NCI-H1105 treated with DMSO at 0.1 percent for 48 hours (cell line): ENCODE data around the gene SLC66A3.

Source experiments
- DNase-seq: peaks from one replicate; lab custom pipeline; 2025; lab: John Stamatoyannopoulos, UW

SLC66A3 gene

GRCh38 chr2:11134349-11134748 lies 20.9 kb upstream of the SLC66A3 start:
- DNase-seq = no peak

- DNase-seq = no peak
These were observed 14.8 kb upstream of the SLC66A3 start for GRCh38 chr2:11140492-11140891.

GRCh38 chr2:11141319-11141718 lies 13.9 kb upstream of the SLC66A3 start:
- DNase-seq = no peak

GRCh38 chr2:11142330-11142729 lies 12.9 kb upstream of the SLC66A3 start:
- DNase-seq = no peak

GRCh38 chr2:11142987-11143386 lies 12.3 kb upstream of the SLC66A3 start:
- DNase-seq = no peak

GRCh38 chr2:11144077-11144737 lies 11.1 kb upstream of the SLC66A3 start:
- DNase-seq = no peak

- no peak for DNase-seq
These were observed 10.6 kb upstream of the SLC66A3 start for GRCh38 chr2:11144738-11145079.

- no peak for DNase-seq
These were observed 9.9 kb upstream of the SLC66A3 start for GRCh38 chr2:11145350-11145749.

- DNase-seq = no peak
These were observed 9.2 kb upstream of the SLC66A3 start for GRCh38 chr2:11146076-11146475.

GRCh38 chr2:11147263-11147662 lies 8.0 kb upstream of the SLC66A3 start:
- no peak for DNase-seq

GRCh38 chr2:11152591-11152990 lies 2.7 kb upstream of the SLC66A3 start:
- DNase-seq = no peak

- no peak for DNase-seq
These were observed 998 bp upstream of the SLC66A3 start for GRCh38 chr2:11154016-11154922.

GRCh38 chr2:11154923-11155380 lies 315 bp upstream of the SLC66A3 start:
- DNase-seq = peak; percentile 86

GRCh38 chr2:11156396-11157075 lies 1.3 kb downstream of the SLC66A3 start:
- no peak for DNase-seq

- no peak for DNase-seq
These were observed 2.0 kb downstream of the SLC66A3 start for GRCh38 chr2:11157296-11157695.

GRCh38 chr2:11157731-11158130 lies 2.5 kb downstream of the SLC66A3 start:
- no peak for DNase-seq

- no peak for DNase-seq
These were observed 3.8 kb downstream of the SLC66A3 start for GRCh38 chr2:11158916-11159573.

- DNase-seq = no peak
These were observed 4.4 kb downstream of the SLC66A3 start for GRCh38 chr2:11159574-11160170.

- DNase-seq = no peak
These were observed 5.0 kb downstream of the SLC66A3 start for GRCh38 chr2:11160256-11160655.

- DNase-seq = no peak
These were observed 5.6 kb downstream of the SLC66A3 start for GRCh38 chr2:11160731-11161455.

- DNase-seq = no peak
These were observed 6.5 kb downstream of the SLC66A3 start for GRCh38 chr2:11161747-11162146.
